Transverse colon (tissue), 3 donors: Measurements from ENCODE around the gene MMAA.

Experiments used
- CTCF ChIP-seq, 5 experiments: fragments of 200-600 bp in 3 of 5; fragments of 450-650 bp in 2 of 5; sonication (generic) in 3 of 5; IDR thresholded peaks; 1 replicate in 2 of 5; 2 replicates in 3 of 5; pipeline ENCODE4 v1.5.1; 2016 to 2017; ENCODE audit warnings: antibody characterized with exemption in 5 of 5, inconsistent platforms in 3 of 5, mild to moderate bottlenecking in 2 of 5, moderate library complexity in 1 of 5
- EP300 ChIP-seq: sonication (generic); formaldehyde crosslinking; IDR thresholded peaks from one replicate; pipeline ENCODE4 v1.6.1; 2017; ENCODE audit warnings: antibody characterized with exemption, low read depth

- peak; percentile 63 to 77 (median 68) for TF ChIP-seq CTCF (IDR thresholded peaks at IDR 0.05)
- no peak for TF ChIP-seq EP300
Observed at GRCh38 chr4:145609481-145610427, 9.4 kb upstream of the MMAA start.
